ENCODE measurements around the gene ABHD2.
"Not testable (repeated sequence)": the region's sequence is repeated elsewhere in the genome, so short reads cannot be mapped to it uniquely, and the experiment has no call there.

ABHD2 gene

GRCh38 chr15:89137926-89138325, 49.7 kb downstream of the ABHD2 start:
- Histone ChIP-seq H3K36me3 (ENCODE audit: control insufficient read depth, low read depth, low read length) (no peaks in the 10 kb centered on the region), H3K9me3 (ENCODE audit: control insufficient read depth, low read depth, low read length) (no peaks in the 10 kb centered on the region), H3K27me3 (ENCODE audit: control insufficient read depth, insufficient read depth, low read length) (no peaks in the 10 kb centered on the region), H3K9ac (ENCODE audit: low read length) (no peak overlapping the region), H3K4me1 (ENCODE audit: control insufficient read depth, low read depth, low read length) (no peaks in the 10 kb centered on the region), H3K4me3 (ENCODE audit: low read length) (no peak overlapping the region), H3K27ac (ENCODE audit: low read length) (no peak overlapping the region)

- Histone ChIP-seq H3K9ac (ENCODE audit: low read length) (no peak overlapping the region), H3K4me1 (ENCODE audit: control insufficient read depth, low read depth, low read length) (no peaks in the 10 kb centered on the region), H3K36me3 (ENCODE audit: control insufficient read depth, low read depth, low read length) (no peaks in the 10 kb centered on the region), H3K27me3 (ENCODE audit: control insufficient read depth, insufficient read depth, low read length) (no peaks in the 10 kb centered on the region), H3K27ac (ENCODE audit: low read length) (no peak overlapping the region), H3K4me3 (ENCODE audit: low read length) (no peak overlapping the region), H3K9me3 (ENCODE audit: control insufficient read depth, low read depth, low read length) (no peaks in the 10 kb centered on the region)
Measured at GRCh38 chr15:89138999-89139612, 50.9 kb downstream of the ABHD2 start.

- no peak overlapping the region for H3K4me3 ChIP-seq (ENCODE audit: low read length)
- H3K4me1 ChIP-seq (ENCODE audit: control insufficient read depth, low read depth, low read length), result no peaks in the 10 kb centered on the region
- H3K27ac ChIP-seq (ENCODE audit: low read length), result no peak overlapping the region
- no peaks in the 10 kb centered on the region for H3K27me3 ChIP-seq (ENCODE audit: control insufficient read depth, insufficient read depth, low read length)
- no peaks in the 10 kb centered on the region for H3K9me3 ChIP-seq (ENCODE audit: control insufficient read depth, low read depth, low read length)
- no peak overlapping the region for H3K9ac ChIP-seq (ENCODE audit: low read length)
- no peaks in the 10 kb centered on the region for H3K36me3 ChIP-seq (ENCODE audit: control insufficient read depth, low read depth, low read length)
Measured at GRCh38 chr15:89139613-89140499, 51.6 kb downstream of the ABHD2 start.

- Histone ChIP-seq H3K36me3 (ENCODE audit: control insufficient read depth, low read depth, low read length) (no peaks in the 10 kb centered on the region), H3K9ac (ENCODE audit: low read length) (no peak overlapping the region), H3K9me3 (ENCODE audit: control insufficient read depth, low read depth, low read length) (no peaks in the 10 kb centered on the region), H3K27me3 (ENCODE audit: control insufficient read depth, insufficient read depth, low read length) (no peaks in the 10 kb centered on the region), H3K4me3 (ENCODE audit: low read length) (no peak overlapping the region), H3K4me1 (ENCODE audit: control insufficient read depth, low read depth, low read length) (no peaks in the 10 kb centered on the region), H3K27ac (ENCODE audit: low read length) (no peak overlapping the region)
Measured at GRCh38 chr15:89140595-89140994, 52.3 kb downstream of the ABHD2 start.

- H3K9ac ChIP-seq (ENCODE audit: low read length); H3K36me3 ChIP-seq (ENCODE audit: control insufficient read depth, low read depth, low read length); H3K4me1 ChIP-seq (ENCODE audit: control insufficient read depth, low read depth, low read length); H3K9me3 ChIP-seq (ENCODE audit: control insufficient read depth, low read depth, low read length); H3K27ac ChIP-seq (ENCODE audit: low read length); H3K4me3 ChIP-seq (ENCODE audit: low read length); H3K27me3 ChIP-seq (ENCODE audit: control insufficient read depth, insufficient read depth, low read length): not testable (repeated sequence)
Measured at GRCh38 chr15:89141159-89141558, 52.9 kb downstream of the ABHD2 start.

- no peak overlapping the region for H3K4me3 ChIP-seq (ENCODE audit: low read length)
- no peak overlapping the region for H3K27ac ChIP-seq (ENCODE audit: low read length)
- H3K27me3 ChIP-seq (ENCODE audit: control insufficient read depth, insufficient read depth, low read length), result no peaks in the 10 kb centered on the region
- H3K9me3 ChIP-seq (ENCODE audit: control insufficient read depth, low read depth, low read length), result no peaks in the 10 kb centered on the region
- H3K4me1 ChIP-seq (ENCODE audit: control insufficient read depth, low read depth, low read length), result no peaks in the 10 kb centered on the region
- H3K9ac ChIP-seq (ENCODE audit: low read length), result no peak overlapping the region
- no peaks in the 10 kb centered on the region for H3K36me3 ChIP-seq (ENCODE audit: control insufficient read depth, low read depth, low read length)
Measured at GRCh38 chr15:89141885-89142284, 53.6 kb downstream of the ABHD2 start.

GRCh38 chr15:89142423-89142822, 54.2 kb downstream of the ABHD2 start:
- Histone ChIP-seq H3K9ac (ENCODE audit: low read length) (no peak overlapping the region), H3K4me1 (ENCODE audit: control insufficient read depth, low read depth, low read length) (no peaks in the 10 kb centered on the region), H3K36me3 (ENCODE audit: control insufficient read depth, low read depth, low read length) (no peaks in the 10 kb centered on the region), H3K27ac (ENCODE audit: low read length) (no peak overlapping the region), H3K9me3 (ENCODE audit: control insufficient read depth, low read depth, low read length) (no peaks in the 10 kb centered on the region), H3K4me3 (ENCODE audit: low read length) (no peak overlapping the region), H3K27me3 (ENCODE audit: control insufficient read depth, insufficient read depth, low read length) (no peaks in the 10 kb centered on the region)

- no peaks in the 10 kb centered on the region for H3K36me3 ChIP-seq (ENCODE audit: control insufficient read depth, low read depth, low read length)
- H3K9ac ChIP-seq (ENCODE audit: low read length), result no peak overlapping the region
- no peaks in the 10 kb centered on the region for H3K4me1 ChIP-seq (ENCODE audit: control insufficient read depth, low read depth, low read length)
- H3K4me3 ChIP-seq (ENCODE audit: low read length), result no peak overlapping the region
- no peaks in the 10 kb centered on the region for H3K9me3 ChIP-seq (ENCODE audit: control insufficient read depth, low read depth, low read length)
- H3K27ac ChIP-seq (ENCODE audit: low read length), result no peak overlapping the region
- H3K27me3 ChIP-seq (ENCODE audit: control insufficient read depth, insufficient read depth, low read length), result no peaks in the 10 kb centered on the region
Measured at GRCh38 chr15:89143503-89144162, 55.4 kb downstream of the ABHD2 start.

GRCh38 chr15:89144491-89144890, 56.2 kb downstream of the ABHD2 start:
- no peak overlapping the region for H3K27ac ChIP-seq (ENCODE audit: low read length)
- H3K36me3 ChIP-seq (ENCODE audit: control insufficient read depth, low read depth, low read length), result no peaks in the 10 kb centered on the region
- H3K4me1 ChIP-seq (ENCODE audit: control insufficient read depth, low read depth, low read length), result no peaks in the 10 kb centered on the region

GRCh38 chr15:89146366-89146765, 58.1 kb downstream of the ABHD2 start:
- no peaks in the 10 kb centered on the region for H3K4me1 ChIP-seq (ENCODE audit: control insufficient read depth, low read depth, low read length)
- no peak overlapping the region for H3K4me3 ChIP-seq (ENCODE audit: low read length)
- no peaks in the 10 kb centered on the region for H3K36me3 ChIP-seq (ENCODE audit: control insufficient read depth, low read depth, low read length)
- H3K27ac ChIP-seq (ENCODE audit: low read length), result no peak overlapping the region
- no peaks in the 10 kb centered on the region for H3K27me3 ChIP-seq (ENCODE audit: control insufficient read depth, insufficient read depth, low read length)
- H3K9ac ChIP-seq (ENCODE audit: low read length), result no peak overlapping the region
- no peaks in the 10 kb centered on the region for H3K9me3 ChIP-seq (ENCODE audit: control insufficient read depth, low read depth, low read length)

More at GRCh38 chr15:89144491-89144890, 56.2 kb downstream of the ABHD2 start:
- Histone ChIP-seq H3K27me3 (ENCODE audit: control insufficient read depth, insufficient read depth, low read length) (no peaks in the 10 kb centered on the region), H3K9me3 (ENCODE audit: control insufficient read depth, low read depth, low read length) (no peaks in the 10 kb centered on the region), H3K4me3 (ENCODE audit: low read length) (no peak overlapping the region), H3K9ac (ENCODE audit: low read length) (no peak overlapping the region)

- H3K27me3 ChIP-seq (ENCODE audit: control insufficient read depth, insufficient read depth, low read length), result no peaks in the 10 kb centered on the region
- H3K4me3 ChIP-seq (ENCODE audit: low read length), result no peak overlapping the region
- no peak overlapping the region for H3K27ac ChIP-seq (ENCODE audit: low read length)
- no peaks in the 10 kb centered on the region for H3K4me1 ChIP-seq (ENCODE audit: control insufficient read depth, low read depth, low read length)
- no peak overlapping the region for H3K9ac ChIP-seq (ENCODE audit: low read length)
- no peaks in the 10 kb centered on the region for H3K36me3 ChIP-seq (ENCODE audit: control insufficient read depth, low read depth, low read length)
- H3K9me3 ChIP-seq (ENCODE audit: control insufficient read depth, low read depth, low read length), result no peaks in the 10 kb centered on the region
Measured at GRCh38 chr15:89148126-89148525, 59.9 kb downstream of the ABHD2 start.

Data from iPS-18a (cell line).